HG02970 (cell line): ENCODE data around the gene OR5W2.
"Not testable (repeated sequence)": the region's sequence is repeated elsewhere in the genome, so short reads cannot be mapped to it uniquely, and the experiment has no call there.

ENCODE experiments used
- ATAC-seq: cut with Tn5 transposase; IDR thresholded peaks from one replicate; pipeline ENCODE4 v1.9.1; 2021; ENCODE audit warnings: mild to moderate bottlenecking, moderate library complexity, moderate number of reproducible peaks; ENCODE audit not compliant: unreplicated experiment, low FRiP score

The OR5W2 gene

GRCh38 chr11:55914482-55914881 lies at the start of gene OR5W2:
Gene OR5W2 (minus strand): TSS chr11:55914582. CDS start chr11:55914582, 0 bp downstream.
- ATAC-seq: no peak

- ATAC-seq: no peak
Observed at GRCh38 chr11:55956521-55956920, 42.1 kb upstream of the OR5W2 start.

- ATAC-seq: no peak
Observed at GRCh38 chr11:55949330-55949729, 34.9 kb upstream of the OR5W2 start.

GRCh38 chr11:55942785-55943392 lies 28.5 kb upstream of the OR5W2 start:
- no peak for ATAC-seq

- ATAC-seq: no peak
Observed at GRCh38 chr11:55936300-55936699, 21.9 kb upstream of the OR5W2 start, which contains the start of gene OR5I1. Gene OR5I1 (minus strand): TSS chr11:55936400. CDS start chr11:55936400, 0 bp downstream.

GRCh38 chr11:55920537-55920936 lies 6.2 kb upstream of the OR5W2 start:
- ATAC-seq: no peak

- ATAC-seq: no peak
Observed at GRCh38 chr11:55902308-55902707, 12.1 kb downstream of the OR5W2 start.

GRCh38 chr11:55895216-55895615 lies 19.2 kb downstream of the OR5W2 start:
- ATAC-seq: no peak

- ATAC-seq: not testable (repeated sequence)
Observed at GRCh38 chr11:55885481-55885880, 28.9 kb downstream of the OR5W2 start.

- ATAC-seq: not testable (repeated sequence)
Observed at GRCh38 chr11:55884995-55885394, 29.4 kb downstream of the OR5W2 start.

GRCh38 chr11:55882997-55883396 lies 31.4 kb downstream of the OR5W2 start, which contains the start of gene TRIM51:
Gene TRIM51 (plus strand): TSS chr11:55883297. CDS start chr11:55885429, 2,132 bp downstream.
- not testable (repeated sequence) for ATAC-seq

- ATAC-seq: not testable (repeated sequence)
Observed at GRCh38 chr11:55873146-55873545, 41.2 kb downstream of the OR5W2 start.

- not testable (repeated sequence) for ATAC-seq
Observed at GRCh38 chr11:55872731-55873130, 41.7 kb downstream of the OR5W2 start.

- not testable (repeated sequence) for ATAC-seq
Observed at GRCh38 chr11:55867354-55867753, 47.0 kb downstream of the OR5W2 start.
